ENCODE results near the gene PCDH10. TPM values are rescaled to one million over a fixed set of nuclear protein-coding genes. Genes with fewer than 3 reads are reported as not detected.
A peak's percentile ranks its signal among the peaks of the same experiment; 100 is the strongest.

Gene PCDH10
- total and polyA plus RNA-seq, 2 of the 8 experiments (the other 6 are each of a cell fraction or from before 2014, with no cell fraction given), result 2.2 to 10.0 TPM

- H2BK5ac ChIP-seq (ENCODE audit: low read depth, low read length), result no peak overlapping the region
- 0 out of 2 replicates have a peak overlapping the region, but pooled peaks have one; percentile 36 for H2BK20ac ChIP-seq (ENCODE audit: low read length)
- no peak overlapping the region for H3K9ac ChIP-seq (replicated peaks in 1 of 4; ENCODE audit: extremely low read depth in 1 of 4, low read depth in 3 of 4, low read length in 3 of 4)
- H2AFZ ChIP-seq (ENCODE audit: low read length), result no peak overlapping the region
- H3K4ac ChIP-seq (replicated peaks; ENCODE audit: insufficient read length, low read depth, low read length), result no peak overlapping the region
- DNase-seq (ENCODE audit: low read depth in 1 of 2, low spot score in 2 of 2), result no peak
- no peak overlapping the region for H4K91ac ChIP-seq (replicated peaks; ENCODE audit: insufficient read length, low read length)
- no peak overlapping the region for H3K18ac ChIP-seq (ENCODE audit: extremely low read depth, low read length)
- H2AK5ac ChIP-seq (ENCODE audit: low read depth, low read length), result no peak overlapping the region
- peaks cover 3 to 5% of the 10 kb centered on the region in 2 experiments for H4K20me1 ChIP-seq (replicated peaks in 1 of 2; ENCODE audit: control insufficient read depth in 1 of 2, insufficient read depth in 2 of 2, low read length in 2 of 2)
- no peak overlapping the region for H3K14ac ChIP-seq (ENCODE audit: insufficient read length)
- H4K8ac ChIP-seq (ENCODE audit: extremely low read depth, insufficient read depth, low read length), result no peak overlapping the region
- H3K4me1 ChIP-seq (replicated peaks in 1 of 4; ENCODE audit: control insufficient read depth in 3 of 4, insufficient read depth in 4 of 4, low read length in 3 of 4), result peaks cover 5 to 17% (median 15%) of the 10 kb centered on the region in 4 experiments
- ChIA-PET CTCF (ENCODE audit: partially characterized antibody) (interaction anchor here (0.8 to 1.2 kb wide), 4 partner anchors 25 to 315 kb away, joined by 3 to 4 read pairs (median 3); no protein-coding TSS in a partner anchor), POLR2A (ENCODE audit: partially characterized antibody) (interaction anchor here (0.6 to 1.8 kb wide), 7 partner anchors 14 to 519 kb away, joined by 3 to 7 read pairs (median 3); no protein-coding TSS in a partner anchor)
- H3K27ac ChIP-seq (ENCODE audit: low read depth, low read length), result no peak overlapping the region
- peaks cover 58% of the 10 kb centered on the region for H3K23me2 ChIP-seq (ENCODE audit: low read depth, low read length)
- no peaks in the 10 kb centered on the region for H3K9me3 ChIP-seq (ENCODE audit: insufficient read depth in 2 of 2, low read depth in 1 of 2, low read length in 1 of 2)
- H3K23ac ChIP-seq (ENCODE audit: insufficient read length), result no peak overlapping the region
- peak overlapping the region; percentile 99 for H3K4me2 ChIP-seq (ENCODE audit: insufficient read depth in 1 of 2, low read depth in 2 of 2, low read length in 2 of 2)
- no peak overlapping the region for H2BK12ac ChIP-seq (ENCODE audit: low read depth, low read length)
- no peak overlapping the region for H4K5ac ChIP-seq (ENCODE audit: insufficient read length, low read depth, low read length)
- no peak overlapping the region for H3K56ac ChIP-seq (replicated peaks; ENCODE audit: insufficient read length, low read depth, low read length)
- H2BK120ac ChIP-seq (replicated peaks; ENCODE audit: low read depth, low read length), result no peak overlapping the region
- H3K4me3 ChIP-seq (ENCODE audit: extremely low read depth in 1 of 4, insufficient read depth in 2 of 4, low read depth in 3 of 4, low read length in 4 of 4), result peak overlapping the region; percentile 21 to 67 (median 52); a peak in 6 of 8 replicates
- H3K27me3 ChIP-seq (replicated peaks in 1 of 4; ENCODE audit: control insufficient read depth in 3 of 4, extremely low read depth in 1 of 4, insufficient read depth in 3 of 4, low read length in 3 of 4), result peaks cover 45 to 69% (median 63%) of the 10 kb centered on the region in 4 experiments; a peak in 6 of 7 replicates
- no peak for FAIRE-seq
- no peak overlapping the region for H2BK15ac ChIP-seq (ENCODE audit: low read length)
- H3K36me3 ChIP-seq (ENCODE audit: control insufficient read depth in 2 of 4, insufficient read depth in 4 of 4, low read length in 3 of 4), result no peaks in the 10 kb centered on the region
- no peaks in the 10 kb centered on the region for H3K79me1 ChIP-seq (ENCODE audit: low read depth, low read length)
- WGBS, 2 experiments (ENCODE audit: extremely low coverage in 1 of 2, insufficient coverage in 1 of 2, insufficient read length in 1 of 2, insufficient replicate concordance in 2 of 2, low coverage in 1 of 2, low lambda C conversion rate in 2 of 2, missing lambda C conversion rate in 1 of 2), result 27% methylated on average over 8 of the region's 8 CpGs; no CpG with 5 or more reads in 1 of the 2 experiments
- H3K79me2 ChIP-seq (ENCODE audit: control insufficient read depth in 1 of 2, insufficient read depth in 2 of 2, low read length in 2 of 2), result no peaks in the 10 kb centered on the region
- TF ChIP-seq CTCF (IDR thresholded peaks at IDR 0.05; ENCODE audit: control extremely low read depth in 1 of 3, insufficient read depth in 1 of 3, low read depth in 1 of 3, low read length in 3 of 3), result no peak
- no peak for TF ChIP-seq KDM5A (IDR thresholded peaks at IDR 0.05; ENCODE audit: low read length)
- TF ChIP-seq BRCA1 (IDR thresholded peaks at IDR 0.05; ENCODE audit: low read depth, low read length), result no peak
- no peak for TF ChIP-seq E2F6 (IDR thresholded peaks at IDR 0.05)
- no peak for TF ChIP-seq SP2 (IDR thresholded peaks at IDR 0.05; ENCODE audit: low read length)
- no peak for TF ChIP-seq ATF3 (IDR thresholded peaks at IDR 0.05; ENCODE audit: insufficient read depth, low read depth, low read length)
- no peak for TF ChIP-seq EGR1 (IDR thresholded peaks at IDR 0.05; ENCODE audit: borderline replicate concordance, low read depth, low read length)
- TF ChIP-seq RNF2 (IDR thresholded peaks at IDR 0.05; ENCODE audit: borderline replicate concordance, low read depth, low read length, missing control alignments, poor library complexity, severe bottlenecking), result no peak
Observed at GRCh38 chr4:133149364-133149695, 236 bp downstream of the PCDH10 start.

Data from H1 (cell line).